Smooth muscle cell (in vitro differentiated cells): ENCODE data around the gene GRIK2. TPM values are rescaled to one million over a fixed set of nuclear protein-coding genes. Genes with fewer than 3 reads are reported as not detected.

Experiments used
- DNase-seq: peaks from one replicate; lab custom pipeline; 2025; ENCODE audit not compliant: unreplicated experiment; lab: John Stamatoyannopoulos, UW
- H2AFZ ChIP-seq: fragments of 200-600 bp; sonication (generic); 2 replicates; pipeline ENCODE4 v1.6.0; 2016; ENCODE audit warnings: antibody characterized with exemption, low read depth, mild to moderate bottlenecking
- H3F3A ChIP-seq: fragments of 200-600 bp; sonication (generic); 2 replicates; pipeline ENCODE4 v1.6.0; 2017; ENCODE audit warnings: antibody characterized with exemption, low read depth
- H3K27ac ChIP-seq: fragments of 200-600 bp; sonication (generic); 2 replicates; pipeline ENCODE4 v1.5.1; 2016; ENCODE audit warnings: low read depth, mild to moderate bottlenecking
- H3K27me3 ChIP-seq: fragments of 200-600 bp; sonication (generic); 2 replicates; pipeline ENCODE4 v1.6.1; 2016; ENCODE audit warnings: low read depth, mild to moderate bottlenecking
- H3K36me3 ChIP-seq: fragments of 200-600 bp; sonication (generic); 2 replicates; pipeline ENCODE4 v1.5.1; 2016; ENCODE audit warnings: low read depth
- H3K4me1 ChIP-seq: fragments of 200-600 bp; sonication (generic); 2 replicates; pipeline ENCODE4 v1.5.1; 2016; ENCODE audit warnings: low read depth
- H3K4me2 ChIP-seq: fragments of 200-600 bp; sonication (generic); 2 replicates; pipeline ENCODE4 v1.6.0; 2016; ENCODE audit warnings: mild to moderate bottlenecking
- H3K4me3 ChIP-seq: fragments of 200-600 bp; sonication (generic); 2 replicates; pipeline ENCODE4 v1.5.1; 2016; ENCODE audit warnings: mild to moderate bottlenecking
- H3K79me2 ChIP-seq: fragments of 200-600 bp; sonication (generic); 2 replicates; pipeline ENCODE4 v1.6.0; 2016; ENCODE audit warnings: low read depth, mild to moderate bottlenecking
- H3K9ac ChIP-seq: fragments of 200-600 bp; sonication (generic); 2 replicates; pipeline ENCODE4 v1.6.0; 2016; ENCODE audit warnings: low read depth
- H3K9me3 ChIP-seq: fragments of 200-600 bp; sonication (generic); replicated peaks from 2 replicates; pipeline ENCODE4 v1.5.1; 2016; ENCODE audit warnings: low read depth
- H4K20me1 ChIP-seq: fragments of 200-600 bp; sonication (generic); 2 replicates; pipeline ENCODE4 v1.6.0; 2016; ENCODE audit warnings: low read depth
- CTCF ChIP-seq: fragments of 200-600 bp; sonication (generic); IDR thresholded peaks from 2 replicates; pipeline ENCODE4 v1.5.1; 2017; ENCODE audit warnings: borderline replicate concordance, mild to moderate bottlenecking, antibody characterized with exemption; ENCODE audit not compliant: insufficient read depth, poor library complexity, severe bottlenecking
- WGBS: methylation state at CpG from one replicate; pipeline ENCODE4 v1.1.7; 2016; ENCODE audit warnings: low lambda C conversion rate; 5-methylcytosine and 5-hydroxymethylcytosine counted together
- polyA plus RNA-seq: library from polyadenylated mRNA; unstranded; fragments of >200 nt; fragmentation: Nextera tagmentation; extraction: Ambion mirVana; gene quantifications from 2 replicates; pipeline ENCODE4 v1.2.1, GENCODE V29; 2016
- total RNA-seq: library from RNA; depleted of rRNA; stranded (reverse); fragments of >200 nt; gene quantifications from 2 replicates; pipeline ENCODE4 v1.2.3, GENCODE V29; 2014

Gene GRIK2
- total and polyA plus RNA-seq, 2 experiments from 2014 or later, result 10.0 to 23.6 TPM

DNA sequence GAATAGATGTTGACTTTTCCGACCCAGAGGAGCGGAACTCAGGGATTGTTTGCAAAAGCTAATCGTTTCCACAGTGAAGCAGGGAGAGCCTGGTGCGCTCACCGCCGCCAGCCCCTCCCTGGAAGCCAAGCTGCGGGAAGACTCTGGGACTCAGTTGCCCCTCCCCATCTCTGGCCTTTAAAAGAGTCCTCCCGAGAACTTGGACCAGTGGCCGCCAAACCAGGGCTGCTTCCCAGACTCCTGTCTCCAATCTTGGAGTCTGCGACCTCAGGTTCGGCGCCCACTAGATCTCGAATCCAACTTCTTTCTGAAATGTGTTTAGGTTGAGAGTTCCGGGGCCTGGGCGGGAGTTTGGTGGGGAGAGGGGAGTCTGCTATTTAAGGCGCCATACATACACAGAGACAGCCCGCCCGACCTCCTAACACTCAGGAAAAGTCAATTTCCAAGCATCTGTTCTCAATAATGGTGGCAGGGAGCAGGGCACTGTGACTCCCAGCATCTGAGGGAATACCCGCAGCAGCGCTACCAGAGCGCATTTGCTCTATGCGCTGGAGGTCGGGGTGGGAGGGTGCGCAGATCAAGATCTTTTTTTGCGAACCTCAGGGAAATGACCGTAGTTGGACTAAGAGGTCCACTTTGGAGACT lies 800 bp upstream of the GRIK2 start:
- Histone ChIP-seq H2AFZ (peak overlapping the region; percentile 93), H3K79me2 (no peaks in the 10 kb centered on the region), H3K27ac (peak overlapping the region; percentile 6), H3K4me3 (peak overlapping the region; percentile 79), H3K9me3 (no peaks in the 10 kb centered on the region), H3K36me3 (no peaks in the 10 kb centered on the region), H3K4me1 (peaks cover 16% of the 10 kb centered on the region), H3K9ac (no peak overlapping the region), H3K4me2 (peak overlapping the region; percentile 92), H4K20me1 (peaks cover 32% of the 10 kb centered on the region), H3K27me3 (peaks cover 8% of the 10 kb centered on the region), H3F3A (no peaks in the 10 kb centered on the region)
- 2% methylated on average over 26 of the region's 26 CpGs for WGBS
- no peak for TF ChIP-seq CTCF
- DNase-seq, result no peak

GRCh38 chr6:101393829-101394251 lies 332 bp downstream of the GRIK2 start:
- WGBS, result under 1% methylated on average over 28 of the region's 28 CpGs
- DNase-seq, result no peak
- peak overlapping the region; percentile 67 for H3K9ac ChIP-seq

GRCh38 chr6:101394936-101395335 lies 1.4 kb downstream of the GRIK2 start:
- peaks cover 27% of the 10 kb centered on the region for H3K27me3 ChIP-seq
- H3K36me3 ChIP-seq, result no peaks in the 10 kb centered on the region
- H4K20me1 ChIP-seq, result peaks cover 32% of the 10 kb centered on the region
- no peak overlapping the region for H2AFZ ChIP-seq
- H3K4me2 ChIP-seq, result peak overlapping the region; percentile 92
- H3K4me1 ChIP-seq, result peaks cover 16% of the 10 kb centered on the region
- no peak for TF ChIP-seq CTCF
- no peak overlapping the region for H3K9ac ChIP-seq
- DNase-seq, result no peak
- no peaks in the 10 kb centered on the region for H3F3A ChIP-seq
- no peaks in the 10 kb centered on the region for H3K9me3 ChIP-seq
- H3K27ac ChIP-seq, result no peak overlapping the region
- peak overlapping the region; percentile 79 for H3K4me3 ChIP-seq
- H3K79me2 ChIP-seq, result no peaks in the 10 kb centered on the region

More at GRCh38 chr6:101393829-101394251, 332 bp downstream of the GRIK2 start:
- H3K79me2 ChIP-seq, result no peaks in the 10 kb centered on the region
- H3K4me2 ChIP-seq, result peak overlapping the region; percentile 92
- peaks cover 32% of the 10 kb centered on the region for H4K20me1 ChIP-seq
- H3K4me1 ChIP-seq, result peaks cover 16% of the 10 kb centered on the region
- peak overlapping the region; percentile 73 for H3K27ac ChIP-seq
- peak overlapping the region; percentile 79 for H3K4me3 ChIP-seq
- H3K27me3 ChIP-seq, result peaks cover 18% of the 10 kb centered on the region
- no peaks in the 10 kb centered on the region for H3K36me3 ChIP-seq
- H3F3A ChIP-seq, result no peaks in the 10 kb centered on the region
- no peaks in the 10 kb centered on the region for H3K9me3 ChIP-seq
- no peak for TF ChIP-seq CTCF
- peak overlapping the region; percentile 78 for H2AFZ ChIP-seq

GRCh38 chr6:101395345-101395744 lies 1.8 kb downstream of the GRIK2 start:
- Histone ChIP-seq H2AFZ (no peak overlapping the region), H3K4me1 (peaks cover 16% of the 10 kb centered on the region), H3K9ac (no peak overlapping the region), H3K4me2 (peak overlapping the region; percentile 92), H3K27ac (no peak overlapping the region), H3K79me2 (no peaks in the 10 kb centered on the region), H3K9me3 (no peaks in the 10 kb centered on the region), H3F3A (no peaks in the 10 kb centered on the region), H3K27me3 (peaks cover 27% of the 10 kb centered on the region), H4K20me1 (peaks cover 32% of the 10 kb centered on the region), H3K36me3 (no peaks in the 10 kb centered on the region), H3K4me3 (no peak overlapping the region)
- no peak for DNase-seq
- peak; percentile 16 for TF ChIP-seq CTCF
